CD14-positive monocyte (primary cell): Measurements from ENCODE around the gene FOXA3. TPM values are rescaled to one million over a fixed set of nuclear protein-coding genes. Genes with fewer than 3 reads are reported as not detected.
A peak's percentile ranks its signal among the peaks of the same experiment; 100 is the strongest.

ENCODE experiments used
- DNase-seq, 3 donors: peaks; one replicate each; pipeline ENCODE4 v3.0.0-alpha.2; 2011 to 2022
- H2AFZ ChIP-seq: 2 replicates; pipeline ENCODE4 v1.6.0; 2012; ENCODE audit warnings: mild to moderate bottlenecking, low read depth, low read length, inconsistent platforms; ENCODE audit not compliant: insufficient read depth, poor library complexity, severe bottlenecking
- H3K27ac ChIP-seq, 2 donors: 1 replicate in 1 of 2; 2 replicates in 1 of 2; pipeline ENCODE4 v1.5.1; 2012 to 2013; ENCODE audit warnings: low read length in 2 of 2, control low read depth in 1 of 2, inconsistent platforms in 1 of 2, low read depth in 1 of 2, mild to moderate bottlenecking in 1 of 2
- H3K27me3 ChIP-seq, 2 donors: one replicate each; pipeline versions ENCODE4 v1.6.0 to v1.6.1; 2011 to 2013; ENCODE audit warnings: low read length in 2 of 2; ENCODE audit not compliant: control insufficient read depth in 2 of 2, insufficient read depth in 2 of 2
- H3K36me3 ChIP-seq, 2 donors: replicated peaks in 1 of 2; 1 replicate in 1 of 2; 2 replicates in 1 of 2; pipeline versions ENCODE4 v1.5.1 to v1.6.1; 2012 to 2013; ENCODE audit warnings: low read length in 2 of 2, control low read depth in 1 of 2, inconsistent platforms in 1 of 2, mild to moderate bottlenecking in 1 of 2; ENCODE audit not compliant: insufficient read depth in 2 of 2, control insufficient read depth in 1 of 2
- H3K4me1 ChIP-seq, 2 donors: 1 replicate in 1 of 2; 2 replicates in 1 of 2; pipeline versions ENCODE4 v1.5.1 to v1.6.1; 2012 to 2013; ENCODE audit warnings: low read length in 2 of 2, control low read depth in 1 of 2, inconsistent platforms in 1 of 2, mild to moderate bottlenecking in 1 of 2, moderate library complexity in 1 of 2; ENCODE audit not compliant: insufficient read depth in 2 of 2, control insufficient read depth in 1 of 2
- H3K4me2 ChIP-seq: replicated peaks from 2 replicates; pipeline ENCODE3; 2012; ENCODE audit warnings: low read length, moderate library complexity, mild to moderate bottlenecking; ENCODE audit not compliant: poor library complexity, severe bottlenecking; ENCODE audit errors: extremely low read depth
- H3K4me3 ChIP-seq, 3 experiments: fragments of 200-600 bp in 1 of 3; sonication (generic) in 1 of 3; replicated peaks in 1 of 3; 1 replicate in 2 of 3; 2 replicates in 1 of 3; pipeline ENCODE4 v1.5.1; 2011 to 2013; ENCODE audit warnings: low read length in 3 of 3, mild to moderate bottlenecking in 3 of 3, control low read depth in 2 of 3, low read depth in 2 of 3, inconsistent platforms in 1 of 3, moderate library complexity in 1 of 3
- H3K79me2 ChIP-seq: 2 replicates; pipeline ENCODE4 v1.6.0; 2012; ENCODE audit warnings: mild to moderate bottlenecking, control low read depth, inconsistent platforms, low read length, moderate library complexity; ENCODE audit not compliant: insufficient read depth
- H3K9ac ChIP-seq: 2 replicates; pipeline ENCODE4 v1.6.0; 2017; ENCODE audit warnings: low read length, mild to moderate bottlenecking; ENCODE audit not compliant: insufficient read depth, poor library complexity, severe bottlenecking
- H3K9me3 ChIP-seq, 2 donors: replicated peaks in 1 of 2; 1 replicate in 1 of 2; 2 replicates in 1 of 2; pipeline versions ENCODE4 v1.5.1 to v1.6.1; 2012 to 2013; ENCODE audit warnings: low read length in 2 of 2, control low read depth in 1 of 2; ENCODE audit not compliant: control insufficient read depth in 1 of 2, insufficient read depth in 1 of 2
- H4K20me1 ChIP-seq: 2 replicates; pipeline ENCODE4 v1.6.0; 2012; ENCODE audit warnings: mild to moderate bottlenecking, low read length, control low read depth, moderate library complexity; ENCODE audit not compliant: insufficient read depth
- H3K27ac Mint-ChIP-seq, 7 donors: one replicate each; pipeline ENCODE4 v1.8.0; 2020; ENCODE audit warnings: mild to moderate bottlenecking in 7 of 7, mixed read lengths in 7 of 7, moderate library complexity in 6 of 7, inconsistent platforms in 2 of 7
- H3K27me3 Mint-ChIP-seq, 3 donors: one replicate each; pipeline ENCODE4 v1.8.0; 2021 to 2022; ENCODE audit warnings: low read depth in 3 of 3, mild to moderate bottlenecking in 3 of 3, mixed read lengths in 3 of 3, moderate library complexity in 3 of 3, inconsistent platforms in 1 of 3
- H3K36me3 Mint-ChIP-seq, 2 donors: one replicate each; pipeline ENCODE4 v1.8.0; 2020; ENCODE audit warnings: mixed read lengths in 2 of 2, inconsistent platforms in 1 of 2, mild to moderate bottlenecking in 1 of 2
- H3K4me1 Mint-ChIP-seq: one replicate; pipeline ENCODE4 v1.8.0; 2020; ENCODE audit warnings: mild to moderate bottlenecking, mixed read lengths
- H3K4me3 Mint-ChIP-seq, 2 donors: one replicate each; pipeline ENCODE4 v1.8.0; 2020; ENCODE audit warnings: mild to moderate bottlenecking in 2 of 2, mixed read lengths in 2 of 2, moderate library complexity in 1 of 2
- H3K9me3 Mint-ChIP-seq, 7 donors: one replicate each; pipeline ENCODE4 v1.8.0; 2020 to 2022; ENCODE audit warnings: mixed read lengths in 7 of 7, mild to moderate bottlenecking in 6 of 7, moderate library complexity in 6 of 7, inconsistent platforms in 2 of 7
- WGBS: methylation state at CpG from one replicate; pipeline ENCODE4 v1.1.5; 2013; ENCODE audit warnings: missing lambda C conversion rate; ENCODE audit not compliant: insufficient coverage; 5-methylcytosine and 5-hydroxymethylcytosine counted together
- intact Hi-C, 2 donors: fragments of 100-400 bp; cut with micrococcal nuclease; formaldehyde crosslinking; loops; one replicate each; pipeline versions ENCODE4 v1.15.0 to v1.15.1; 2023
- polyA plus RNA-seq, 3 donors: library from polyadenylated mRNA; depleted of rRNA in 1 of 3; unstranded in 2 of 3; stranded (reverse) in 1 of 3; fragments of 300-500 nt in 2 of 3; fragments of >200 nt in 1 of 3; fragmentation: Illumina TruSeq in 2 of 3; gene quantifications; 1 replicate in 2 of 3; 2 replicates in 1 of 3; pipeline ENCODE4 v1.2.3, GENCODE V29; 2012 to 2021
- TF ChIP-seq, protein P1 (sequence below): fragments of 200-600 bp; IDR thresholded peaks from one replicate; pipeline ENCODE4 v1.8.0; 2022; ENCODE audit warnings: antibody characterized with exemption, mild to moderate bottlenecking

FOXA3 gene
- polyA plus RNA-seq, 3 donors = not detected

DNA sequence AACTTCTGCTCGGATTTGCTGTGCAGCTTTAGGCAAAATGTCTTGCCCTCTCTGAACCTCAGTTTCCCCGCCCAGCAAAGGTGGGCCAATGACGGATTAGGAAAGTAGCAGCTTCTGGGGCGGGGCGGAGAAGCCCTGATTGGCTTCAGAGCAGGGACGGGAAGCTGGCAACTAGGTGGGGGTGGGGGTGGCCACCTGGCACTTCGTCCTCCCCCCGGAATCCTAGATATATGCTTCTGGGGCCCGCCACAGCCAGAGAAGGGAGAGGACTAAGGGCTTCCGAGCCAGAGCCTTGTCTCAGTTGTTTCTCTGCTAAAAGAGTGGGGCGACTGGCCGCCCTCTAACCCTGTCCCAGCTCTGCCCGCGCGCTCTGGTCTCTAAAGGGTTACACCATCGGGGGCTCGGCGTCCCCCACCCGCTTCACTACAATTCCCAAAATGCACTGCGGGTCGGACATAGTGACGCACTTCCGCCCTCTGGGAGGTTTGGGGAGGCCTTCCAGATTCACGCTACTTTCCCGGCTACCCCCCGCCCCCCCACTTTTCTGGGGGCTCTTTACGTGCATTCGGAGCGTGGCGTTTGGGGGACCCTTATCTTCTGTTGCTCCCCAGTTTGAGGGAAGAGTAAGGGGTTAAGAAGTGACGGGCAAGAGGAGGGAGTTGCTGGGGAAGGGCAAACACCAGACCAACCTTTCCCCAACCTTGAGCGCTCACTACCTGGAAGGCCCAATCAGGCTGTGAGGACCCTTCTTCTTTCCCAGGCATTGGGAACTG, 22.5 kb downstream of the FOXA3 start:
- H3K4me1 ChIP-seq = peaks cover 30 to 42% of the 10 kb centered on the region in 2 donors
- H3K9ac ChIP-seq = peak overlapping the region; percentile 78

DNA sequence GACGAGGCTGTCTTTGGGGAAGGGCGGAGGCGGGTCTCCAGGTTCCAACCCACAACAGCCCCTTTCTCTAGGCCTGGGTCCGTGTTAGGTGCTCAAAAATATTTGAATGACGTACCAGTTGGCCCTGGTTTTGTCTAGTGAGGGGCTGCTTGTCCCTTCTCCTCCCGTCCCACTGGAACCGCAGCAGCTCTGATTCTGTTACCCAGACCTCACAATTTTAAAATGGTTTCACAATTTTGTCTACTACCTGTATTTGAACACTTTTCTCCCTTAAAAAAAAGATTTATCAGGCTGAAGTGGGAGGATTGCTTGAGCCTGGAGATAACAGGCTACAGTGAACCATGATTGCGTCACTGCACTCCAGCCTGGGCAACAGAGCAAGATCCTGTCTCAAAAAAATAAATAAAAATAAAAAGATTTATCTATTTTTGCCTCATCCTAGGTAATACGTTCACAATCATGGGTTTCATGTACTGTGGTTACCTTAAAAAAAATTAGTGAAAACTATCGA, 23.1 kb downstream of the FOXA3 start:
- peaks cover 13% of the 10 kb centered on the region for H3K79me2 ChIP-seq
- Mint-ChIP-seq H3K4me1 (peaks cover 19% of the 10 kb centered on the region), H3K27me3 (peaks cover 0 to 3% (median 3%) of the 10 kb centered on the region in 3 donors), H3K27ac (peak overlapping the region; percentile 96 to 99 (median 97)), H3K9me3 (peaks cover 0 to 3% (median 0%) of the 10 kb centered on the region in 7 donors), H3K4me3 (peak overlapping the region; percentile 96 to 98), H3K36me3 (peaks cover 5 to 21% of the 10 kb centered on the region in 2 donors)
- peaks cover 30 to 42% of the 10 kb centered on the region in 2 donors for H3K4me1 ChIP-seq
- H3K4me2 ChIP-seq = peak overlapping the region; percentile 100
- DNase-seq = no peak
- H3K9ac ChIP-seq = peak overlapping the region; percentile 78
- peak overlapping the region; percentile 89 to 94 for H3K27ac ChIP-seq
- peaks cover 30% of the 10 kb centered on the region for H4K20me1 ChIP-seq
- peak overlapping the region; percentile 63 to 89 (median 83) for H3K4me3 ChIP-seq
- peaks cover 6% of the 10 kb centered on the region in 2 donors for H3K36me3 ChIP-seq
- no peaks in the 10 kb centered on the region for H3K9me3 ChIP-seq
- intact Hi-C loops = loop anchor here (2.0 to 5.0 kb wide), 2 partner anchors 16 to 155 kb away; partner anchors contain the start of genes FBXO46 (in 1 of the 2), MEIOSIN (in 1 of the 2) and MYPOP (in 1 of the 2)
- H2AFZ ChIP-seq = peak overlapping the region; percentile 99
- WGBS = 92% methylated on average over 2 of the region's 10 CpGs
- peaks cover 0 to 10% of the 10 kb centered on the region in 2 donors for H3K27me3 ChIP-seq
- TF ChIP-seq, protein P1, sequence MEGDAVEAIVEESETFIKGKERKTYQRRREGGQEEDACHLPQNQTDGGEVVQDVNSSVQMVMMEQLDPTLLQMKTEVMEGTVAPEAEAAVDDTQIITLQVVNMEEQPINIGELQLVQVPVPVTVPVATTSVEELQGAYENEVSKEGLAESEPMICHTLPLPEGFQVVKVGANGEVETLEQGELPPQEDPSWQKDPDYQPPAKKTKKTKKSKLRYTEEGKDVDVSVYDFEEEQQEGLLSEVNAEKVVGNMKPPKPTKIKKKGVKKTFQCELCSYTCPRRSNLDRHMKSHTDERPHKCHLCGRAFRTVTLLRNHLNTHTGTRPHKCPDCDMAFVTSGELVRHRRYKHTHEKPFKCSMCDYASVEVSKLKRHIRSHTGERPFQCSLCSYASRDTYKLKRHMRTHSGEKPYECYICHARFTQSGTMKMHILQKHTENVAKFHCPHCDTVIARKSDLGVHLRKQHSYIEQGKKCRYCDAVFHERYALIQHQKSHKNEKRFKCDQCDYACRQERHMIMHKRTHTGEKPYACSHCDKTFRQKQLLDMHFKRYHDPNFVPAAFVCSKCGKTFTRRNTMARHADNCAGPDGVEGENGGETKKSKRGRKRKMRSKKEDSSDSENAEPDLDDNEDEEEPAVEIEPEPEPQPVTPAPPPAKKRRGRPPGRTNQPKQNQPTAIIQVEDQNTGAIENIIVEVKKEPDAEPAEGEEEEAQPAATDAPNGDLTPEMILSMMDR = no peak

More for the DNA sequence above, 22.5 kb downstream of the FOXA3 start:
- Mint-ChIP-seq H3K36me3 (peaks cover 5 to 17% of the 10 kb centered on the region in 2 donors), H3K9me3 (peaks cover 0 to 3% (median 0%) of the 10 kb centered on the region in 7 donors), H3K4me1 (peaks cover 19% of the 10 kb centered on the region), H3K4me3 (peak overlapping the region; percentile 96 to 98), H3K27ac (peak overlapping the region; percentile 96 to 99 (median 97)), H3K27me3 (peaks cover 3 to 4% (median 3%) of the 10 kb centered on the region in 3 donors)
- WGBS = 0% methylated on average over 16 of the region's 32 CpGs
- Histone ChIP-seq H3K79me2 (peaks cover 13% of the 10 kb centered on the region), H2AFZ (peak overlapping the region; percentile 99), H3K4me2 (peak overlapping the region; percentile 100), H3K27me3 (peaks cover 0 to 10% of the 10 kb centered on the region in 2 donors), H3K9me3 (no peaks in the 10 kb centered on the region), H3K36me3 (peaks cover 6% of the 10 kb centered on the region in 2 donors), H3K4me3 (peak overlapping the region; percentile 63 to 89 (median 83)), H4K20me1 (peaks cover 29% of the 10 kb centered on the region), H3K27ac (peak overlapping the region; percentile 89 to 94)
- DNase-seq = peak; percentile 85 to 89 (median 86)
- TF ChIP-seq, protein P1 = no peak
- intact Hi-C loops = loop anchor here (1.0 to 5.0 kb wide), 3 partner anchors 16 to 154 kb away; partner anchors contain the start of genes SYMPK (in 2 of the 2), FBXO46 (in 1 of the 2), MEIOSIN (in 1 of the 2) and MYPOP (in 1 of the 2)
